ENCODE measurements around the gene HYOU1.

Gene HYOU1

DNA sequence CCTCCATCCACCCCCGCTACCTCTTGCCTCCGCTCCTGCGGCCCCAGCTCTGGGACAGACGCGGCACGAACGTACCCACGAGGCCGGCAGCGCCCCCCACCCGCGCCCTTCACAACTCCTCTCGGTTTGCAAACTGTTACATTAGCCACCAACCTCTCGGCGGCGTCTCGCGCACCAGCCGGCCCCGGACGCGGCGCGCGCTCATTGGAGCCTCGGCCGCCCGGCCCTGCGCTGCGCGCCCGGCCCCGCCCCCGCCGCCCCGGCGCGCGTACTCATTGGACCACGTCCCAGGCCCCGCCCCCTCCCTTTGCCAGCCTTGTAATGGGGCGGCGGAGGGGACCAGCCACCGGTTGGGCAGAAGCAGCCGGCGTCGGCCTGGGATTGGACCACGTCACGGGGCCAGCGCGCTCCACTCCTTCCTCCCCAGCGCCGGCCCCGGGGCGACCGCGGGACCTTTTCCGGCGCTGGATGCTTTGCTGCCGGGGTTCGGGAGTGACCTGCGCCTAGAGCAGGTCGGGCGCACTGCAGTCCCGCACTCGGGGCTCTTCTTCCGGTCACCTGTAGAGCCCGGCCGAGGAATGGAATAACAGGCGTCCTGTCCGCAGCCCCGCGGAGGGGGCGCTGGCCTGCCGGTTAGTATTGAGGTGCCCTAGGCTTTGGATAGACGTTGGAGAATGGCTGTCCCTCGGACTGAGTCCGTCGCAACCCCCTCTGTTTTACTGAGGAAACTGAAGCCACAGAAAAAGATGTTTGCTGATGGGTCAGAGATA, at the start of gene HYOU1:
Gene HYOU1, minus strand, starts transcription at position 206 of the 770 bp plus-strand sequence. CDS start 1,045 bp downstream, outside the sequence.
- peak; percentile 96 to 99 (median 99) for DNase-seq

DNA sequence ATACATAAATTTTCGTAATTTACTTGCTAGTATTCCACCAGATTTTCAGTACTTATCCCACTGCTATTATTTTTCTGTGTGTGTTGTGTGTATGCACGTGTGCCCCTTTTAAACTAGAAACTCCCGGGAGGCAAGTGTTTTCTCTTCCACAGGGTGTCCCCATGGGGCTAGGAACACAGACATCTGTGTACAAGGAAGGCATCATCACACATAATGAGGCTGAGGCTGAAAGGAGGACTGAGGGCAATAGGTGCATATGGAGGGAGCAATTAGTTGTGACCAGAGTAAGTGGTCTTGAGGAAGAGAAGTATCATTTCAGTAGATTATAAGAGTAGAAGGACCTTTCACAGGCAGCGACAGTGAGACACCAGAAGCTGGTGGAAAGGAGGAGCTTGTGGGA, 46.8 kb upstream of the HYOU1 start:
- peak; percentile 9 to 81 (median 75) for DNase-seq

DNA sequence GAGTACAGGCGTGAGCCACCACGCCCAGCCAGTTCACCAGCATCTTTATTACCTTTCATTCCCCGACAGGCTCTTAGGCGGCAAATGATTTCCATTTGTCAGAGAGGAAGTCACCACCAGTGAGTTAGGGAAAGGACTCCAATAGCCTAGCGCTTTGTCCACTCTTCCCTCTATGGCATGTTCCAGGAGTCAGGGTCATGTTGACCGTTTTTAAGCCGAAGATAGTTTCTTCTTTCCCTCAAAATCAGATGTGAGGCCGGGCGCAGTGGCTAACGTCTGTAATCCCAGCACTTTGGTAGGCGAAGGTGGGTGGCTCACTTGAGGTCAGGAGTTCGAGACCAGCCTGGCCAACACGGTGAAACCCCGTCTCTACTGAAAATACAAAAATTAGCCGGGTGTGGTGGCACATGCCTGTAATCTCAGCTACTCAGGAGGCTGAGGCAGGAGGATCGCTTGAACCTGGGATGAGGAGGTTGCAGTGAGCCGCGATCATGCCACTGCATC, 46.2 kb upstream of the HYOU1 start:
- peak in 2 of 3 experiments; percentile 35 to 66 for DNase-seq

- peak; percentile 94 to 99 (median 98) for DNase-seq
These were observed 44.9 kb upstream of the HYOU1 start, which contains the start of gene DPAGT1 for GRCh38 chr11:119101759-119102423. Gene DPAGT1 (minus strand): TSS chr11:119101853. CDS start chr11:119101655, 198 bp downstream.

DNA sequence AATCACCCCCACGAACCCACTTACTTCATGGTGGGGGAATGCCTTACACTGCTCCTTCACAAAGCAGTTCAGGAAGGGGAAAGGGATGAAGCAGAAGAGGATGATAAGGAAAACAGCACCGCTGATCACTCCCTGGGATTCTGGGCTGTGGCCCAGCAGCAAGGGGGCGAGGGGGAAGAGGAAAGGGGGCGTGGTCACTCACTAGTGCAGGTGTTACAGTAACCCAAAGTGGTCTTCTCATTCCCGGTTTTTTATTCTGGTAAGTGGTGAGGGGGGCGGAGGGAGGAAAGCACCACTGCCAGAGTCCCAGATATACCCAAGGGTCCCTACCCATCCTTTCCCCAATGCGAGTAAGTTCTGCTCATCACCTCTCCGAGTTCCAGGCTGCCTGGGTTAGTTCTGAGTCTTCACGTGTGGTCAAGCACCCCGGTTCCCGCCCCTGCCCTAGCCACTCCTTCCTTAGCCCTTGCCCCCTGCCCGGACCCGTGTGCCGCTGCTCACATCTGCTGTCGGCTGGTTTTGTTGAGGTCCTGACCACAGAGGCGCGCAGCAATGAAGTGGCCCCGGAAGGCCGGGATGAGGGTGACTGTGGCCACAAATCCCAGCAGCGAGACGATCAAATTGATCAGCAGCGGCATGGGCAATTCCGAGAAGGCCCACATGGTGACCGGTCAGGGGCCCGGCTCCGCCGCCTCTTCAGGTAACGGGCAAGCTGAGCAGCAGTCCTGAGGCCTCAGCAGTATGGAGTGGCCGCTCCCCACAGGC, 44.2 kb upstream of the HYOU1 start:
- peak in 1 of 3 experiments; percentile 66 for DNase-seq

DNA sequence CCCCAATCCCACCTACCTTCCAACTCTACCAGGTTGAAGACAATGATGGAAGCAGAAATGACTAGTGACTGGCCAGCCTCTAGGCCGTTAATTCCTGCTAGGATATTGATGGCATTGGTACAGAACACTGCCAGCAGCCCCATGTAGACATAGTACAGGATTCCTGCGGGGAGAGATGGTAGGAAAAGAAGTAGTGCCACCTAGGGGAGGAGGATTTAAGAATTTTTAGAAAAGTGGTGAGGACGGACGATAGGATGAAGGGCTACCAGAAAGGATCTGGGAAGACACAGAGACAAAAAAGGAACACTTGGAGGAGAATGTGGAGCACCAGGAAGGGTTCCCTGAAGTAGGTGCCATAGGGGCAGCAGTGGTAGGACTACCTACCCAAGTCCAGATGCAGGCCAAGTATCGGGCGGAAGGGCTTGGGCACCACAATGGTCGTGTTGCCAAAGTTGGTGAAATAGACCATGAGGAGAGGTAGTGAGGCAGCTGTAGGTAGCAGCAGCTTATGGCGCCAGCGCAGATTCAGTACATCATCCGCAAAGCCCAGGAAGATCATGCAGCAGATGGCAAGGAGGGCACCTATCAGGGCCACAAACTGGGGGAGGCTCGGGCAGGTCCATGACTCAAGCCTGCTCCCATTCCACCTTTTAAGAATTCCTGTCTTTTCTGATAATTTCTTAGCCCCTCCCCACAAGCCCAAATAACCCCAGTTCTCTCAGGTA, 43.4 kb upstream of the HYOU1 start:
- DNase-seq, result peak; percentile 9 to 18 (median 14)

DNA sequence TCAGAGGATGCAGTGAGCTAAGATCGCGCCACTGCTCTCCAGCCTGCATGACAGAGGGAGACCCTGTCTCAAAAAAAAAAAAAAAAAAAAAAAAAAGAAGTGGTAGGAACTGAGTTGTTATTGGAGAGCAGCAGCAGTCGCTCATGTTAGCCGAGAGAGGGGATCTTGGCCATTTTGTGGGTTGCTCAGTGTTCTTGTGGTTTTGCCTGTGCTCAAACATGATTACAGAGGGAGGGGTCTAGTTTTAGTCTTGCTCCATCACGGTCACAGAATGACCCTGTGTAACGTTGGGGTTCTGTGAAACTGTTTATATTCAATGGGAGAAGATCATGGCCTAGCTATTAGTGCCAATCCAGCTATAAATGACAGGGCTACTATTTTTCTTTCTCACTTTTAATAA, 42.7 kb upstream of the HYOU1 start:
- no peak for DNase-seq

GRCh38 chr11:119095066-119095880, 38.3 kb upstream of the HYOU1 start:
- DNase-seq, result peak; percentile 98 to 100 (median 100)

- peak in 1 of 3 experiments; percentile 60 for DNase-seq
These were observed 37.7 kb upstream of the HYOU1 start for GRCh38 chr11:119094816-119095065.

- peak in 2 of 3 experiments; percentile 64 to 68 for DNase-seq
These were observed 37.2 kb upstream of the HYOU1 start for GRCh38 chr11:119093942-119094815.

GRCh38 chr11:119092880-119093842, 36.2 kb upstream of the HYOU1 start:
- DNase-seq, result peak in 1 of 3 experiments; percentile 52

- peak in 1 of 3 experiments; percentile 44 for DNase-seq
These were observed 35.2 kb upstream of the HYOU1 start for GRCh38 chr11:119091966-119092879.

- DNase-seq, result peak in 1 of 3 experiments; percentile 22
These were observed 34.2 kb upstream of the HYOU1 start for GRCh38 chr11:119091178-119091577.

GRCh38 chr11:119089319-119089718, 32.3 kb upstream of the HYOU1 start:
- DNase-seq, result no peak

DNA sequence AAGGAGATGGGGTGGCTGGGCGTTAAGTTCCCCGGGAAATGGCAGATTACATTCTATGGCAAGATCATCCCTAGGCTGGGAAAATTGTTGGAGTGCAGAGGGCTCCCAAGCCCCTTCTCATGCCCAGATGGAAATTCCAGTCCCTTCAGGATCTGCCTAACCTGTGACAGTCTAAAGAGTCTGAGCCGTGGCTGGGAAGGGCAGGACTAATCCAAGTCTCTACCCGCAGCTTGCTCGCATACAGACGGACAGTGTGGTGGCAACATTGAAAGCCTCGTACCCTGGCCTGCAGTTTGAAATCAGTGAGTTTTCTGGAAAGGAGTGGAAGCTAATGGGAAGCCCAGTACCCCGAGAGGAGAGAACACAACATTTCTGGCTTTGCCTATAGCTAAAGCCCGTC, 31.4 kb upstream of the HYOU1 start:
- DNase-seq, result no peak

GRCh38 chr11:119087747-119088241, 30.8 kb upstream of the HYOU1 start:
- no peak for DNase-seq

DNA sequence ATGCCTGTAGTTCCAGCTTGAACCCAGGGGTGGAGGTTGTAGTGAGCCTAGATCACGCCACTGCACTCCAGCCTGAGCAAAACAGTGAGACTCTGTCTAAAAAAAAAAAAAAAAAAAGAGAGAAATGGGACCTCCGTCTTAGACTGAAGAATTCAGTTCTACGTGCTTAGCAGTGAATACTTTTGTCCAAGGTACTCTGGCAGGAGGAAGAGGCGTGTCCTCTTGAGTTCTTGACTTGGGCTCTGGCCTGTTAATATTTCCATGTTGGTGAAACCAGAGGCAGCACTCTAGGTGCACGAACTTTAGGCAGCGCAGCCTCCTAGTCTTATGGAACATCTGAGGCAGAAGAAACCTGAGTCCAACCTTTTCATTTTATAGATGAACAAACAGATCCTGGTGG, 30.1 kb upstream of the HYOU1 start:
- DNase-seq, result no peak

- DNase-seq, result no peak
These were observed 28.4 kb upstream of the HYOU1 start for GRCh38 chr11:119085437-119085847.

Data from NCI-H1417 (cell line).